Upper lobe of left lung (tissue), 6 donors: Measurements from ENCODE around the gene MIPOL1. TPM values are rescaled to one million over a fixed set of nuclear protein-coding genes. Genes with fewer than 3 reads are reported as not detected.

Source experiments
- ATAC-seq, 2 donors: fragments of 200-7000 bp; cut with Tn5 transposase; one replicate each; pipeline ENCODE4 v1.9.1; 2022; ENCODE audit warnings: mild to moderate bottlenecking in 2 of 2, moderate library complexity in 2 of 2; ENCODE audit not compliant: low FRiP score in 2 of 2
- DNase-seq, 2 donors: peaks; one replicate each; pipeline ENCODE4 v3.0.0-alpha.2; 2019 to 2020
- H3K27ac ChIP-seq, 4 donors: fragments of 200-600 bp; sonication (generic); one replicate each; pipeline ENCODE4 v1.5.1; 2016 to 2019
- H3K27me3 ChIP-seq, 4 donors: fragments of 200-600 bp; sonication (generic); one replicate each; pipeline ENCODE4 v1.5.1; 2017 to 2019
- H3K36me3 ChIP-seq, 4 donors: fragments of 200-600 bp; sonication (generic); one replicate each; pipeline ENCODE4 v1.5.1; 2016 to 2019
- H3K4me1 ChIP-seq, 4 donors: fragments of 200-600 bp; sonication (generic); one replicate each; pipeline ENCODE4 v1.5.1; 2018 to 2019
- H3K4me3 ChIP-seq, 4 donors: fragments of 200-600 bp; sonication (generic); one replicate each; pipeline ENCODE4 v1.5.1; 2017 to 2019; ENCODE audit warnings: mild to moderate bottlenecking in 2 of 4, moderate library complexity in 1 of 4
- H3K9me3 ChIP-seq, 4 donors: fragments of 200-600 bp; sonication (generic); one replicate each; pipeline ENCODE4 v1.5.1; 2018 to 2019
- EP300 ChIP-seq, 4 donors: sonication (generic); formaldehyde crosslinking; IDR thresholded peaks; one replicate each; pipeline ENCODE4 v1.5.1; 2017; ENCODE audit warnings: antibody characterized with exemption in 4 of 4, control low read depth in 2 of 4
- POLR2A ChIP-seq, 4 donors: fragments of 450-650 bp; IDR thresholded peaks; one replicate each; pipeline ENCODE4 v1.5.1; 2016 to 2017; ENCODE audit warnings: antibody characterized with exemption in 4 of 4, mild to moderate bottlenecking in 2 of 4
- POLR2AphosphoS5 ChIP-seq, 2 donors: sonication (generic); formaldehyde crosslinking; IDR thresholded peaks; one replicate each; pipeline ENCODE4 v1.5.1; 2017; ENCODE audit warnings: antibody characterized with exemption in 2 of 2
- WGBS, 2 donors: methylation state at CpG; one replicate each; pipeline ENCODE4 v1.1.5; 2017 to 2018; 5-methylcytosine and 5-hydroxymethylcytosine counted together
- total RNA-seq, 6 donors: library from RNA; depleted of rRNA in 4 of 6; stranded (reverse); fragments of >200 nt in 4 of 6; gene quantifications; one replicate each; pipeline versions ENCODE4 v1.1.0 to v1.2.1, GENCODE V29; 2016 to 2021
- TF ChIP-seq, protein P1 (sequence below), 6 experiments: fragments of 450-650 bp in 4 of 6; fragments of 200-600 bp in 2 of 6; sonication (generic) in 2 of 6; IDR thresholded peaks; one replicate each; pipeline ENCODE4 v1.5.1; 2016 to 2019; ENCODE audit warnings: antibody characterized with exemption in 6 of 6
- donor health status: DM: no; HTN: no; CAD: no; lungs with moderate emphysema.
- donor health status: DM: no; HTN: yes; CAD: no; lungs with severe emphysema.

Gene MIPOL1
- total RNA-seq, 6 donors from 2014 or later = 4.1 to 32.6 (median 8.4) TPM

GRCh38 chr14:37330910-37331309 is 133.2 kb downstream of the MIPOL1 start:
- no peak for DNase-seq

GRCh38 chr14:37340353-37340752 is 142.6 kb downstream of the MIPOL1 start:
- H3K4me1 ChIP-seq = no peaks in the 10 kb centered on the region
- TF ChIP-seq POLR2A (IDR thresholded peaks at IDR 0.05) (no peak), EP300 (IDR thresholded peaks at IDR 0.05) (no peak), POLR2AphosphoS5 (IDR thresholded peaks at IDR 0.05) (no peak)
- no peaks in the 10 kb centered on the region for H3K9me3 ChIP-seq
- 88% methylated on average over 4 of the region's 4 CpGs for WGBS, 2 donors
- ATAC-seq (no peak), DNase-seq (no peak)
- H3K36me3 ChIP-seq = no peaks in the 10 kb centered on the region
- H3K27ac ChIP-seq = no peak overlapping the region
- no peaks in the 10 kb centered on the region for H3K27me3 ChIP-seq
- H3K4me3 ChIP-seq = no peak overlapping the region

More at GRCh38 chr14:37330910-37331309, 133.2 kb downstream of the MIPOL1 start:
- no peak for ATAC-seq
- no peaks in the 10 kb centered on the region for H3K27me3 ChIP-seq
- no peak overlapping the region for H3K4me3 ChIP-seq
- H3K4me1 ChIP-seq = no peaks in the 10 kb centered on the region
- TF ChIP-seq, protein P1, sequence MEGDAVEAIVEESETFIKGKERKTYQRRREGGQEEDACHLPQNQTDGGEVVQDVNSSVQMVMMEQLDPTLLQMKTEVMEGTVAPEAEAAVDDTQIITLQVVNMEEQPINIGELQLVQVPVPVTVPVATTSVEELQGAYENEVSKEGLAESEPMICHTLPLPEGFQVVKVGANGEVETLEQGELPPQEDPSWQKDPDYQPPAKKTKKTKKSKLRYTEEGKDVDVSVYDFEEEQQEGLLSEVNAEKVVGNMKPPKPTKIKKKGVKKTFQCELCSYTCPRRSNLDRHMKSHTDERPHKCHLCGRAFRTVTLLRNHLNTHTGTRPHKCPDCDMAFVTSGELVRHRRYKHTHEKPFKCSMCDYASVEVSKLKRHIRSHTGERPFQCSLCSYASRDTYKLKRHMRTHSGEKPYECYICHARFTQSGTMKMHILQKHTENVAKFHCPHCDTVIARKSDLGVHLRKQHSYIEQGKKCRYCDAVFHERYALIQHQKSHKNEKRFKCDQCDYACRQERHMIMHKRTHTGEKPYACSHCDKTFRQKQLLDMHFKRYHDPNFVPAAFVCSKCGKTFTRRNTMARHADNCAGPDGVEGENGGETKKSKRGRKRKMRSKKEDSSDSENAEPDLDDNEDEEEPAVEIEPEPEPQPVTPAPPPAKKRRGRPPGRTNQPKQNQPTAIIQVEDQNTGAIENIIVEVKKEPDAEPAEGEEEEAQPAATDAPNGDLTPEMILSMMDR (IDR thresholded peaks at IDR 0.05) = no peak
- TF ChIP-seq POLR2A (IDR thresholded peaks at IDR 0.05) = no peak
- TF ChIP-seq POLR2AphosphoS5 (IDR thresholded peaks at IDR 0.05) = no peak
- no peak for TF ChIP-seq EP300 (IDR thresholded peaks at IDR 0.05)
- no peaks in the 10 kb centered on the region for H3K36me3 ChIP-seq
- H3K27ac ChIP-seq = no peak overlapping the region
- no peaks in the 10 kb centered on the region for H3K9me3 ChIP-seq

GRCh38 chr14:37343307-37344094 is 145.8 kb downstream of the MIPOL1 start:
- H3K27ac ChIP-seq = no peak overlapping the region
- 30 to 39% methylated on average over 3 of the region's 3 CpGs for WGBS, 2 donors
- no peaks in the 10 kb centered on the region for H3K4me1 ChIP-seq
- H3K9me3 ChIP-seq = no peaks in the 10 kb centered on the region
- H3K27me3 ChIP-seq = no peaks in the 10 kb centered on the region
- no peaks in the 10 kb centered on the region for H3K36me3 ChIP-seq
- DNase-seq (no peak), ATAC-seq (no peak)
- TF ChIP-seq, protein P1 (IDR thresholded peaks at IDR 0.05) = no peak
- TF ChIP-seq POLR2A (IDR thresholded peaks at IDR 0.05) (no peak), POLR2AphosphoS5 (IDR thresholded peaks at IDR 0.05) (no peak), EP300 (IDR thresholded peaks at IDR 0.05) (no peak)
- H3K4me3 ChIP-seq = peak overlapping the region in 1 of 4 donors; percentile 17

DNA sequence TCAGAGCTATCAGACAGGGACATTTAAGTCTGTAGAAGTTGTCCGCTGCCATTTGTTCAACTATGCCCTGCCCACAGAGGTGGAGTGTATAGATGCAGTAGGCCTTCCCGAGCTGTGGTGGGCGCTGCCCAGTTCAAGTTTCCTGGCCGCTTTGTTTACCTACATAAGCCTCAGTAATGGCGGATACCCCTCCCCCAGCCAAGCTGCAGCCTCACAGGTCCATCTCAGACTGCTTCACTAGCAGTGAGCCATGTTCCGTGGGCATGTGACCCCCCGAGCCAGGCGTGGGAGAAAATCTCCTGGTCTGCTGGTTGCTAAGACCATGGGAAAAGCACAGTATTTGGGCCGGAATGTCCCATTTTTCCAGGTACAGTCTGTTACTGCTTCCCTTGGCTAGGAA is 165.9 kb downstream of the MIPOL1 start:
- Histone ChIP-seq H3K4me3 (no peak overlapping the region), H3K9me3 (no peaks in the 10 kb centered on the region), H3K4me1 (no peaks in the 10 kb centered on the region), H3K27ac (no peak overlapping the region), H3K36me3 (peaks cover 0 to 3% (median 0%) of the 10 kb centered on the region in 4 donors), H3K27me3 (no peaks in the 10 kb centered on the region)
- ATAC-seq (no peak), DNase-seq (no peak)
- TF ChIP-seq POLR2AphosphoS5 (IDR thresholded peaks at IDR 0.05) (no peak), POLR2A (IDR thresholded peaks at IDR 0.05) (no peak), EP300 (IDR thresholded peaks at IDR 0.05) (no peak)
- TF ChIP-seq, protein P1 (IDR thresholded peaks at IDR 0.05) = no peak
- WGBS, 2 donors = 89 to 100% methylated on average over 7 to 9 of the region's 9 CpGs

GRCh38 chr14:37369425-37369824 is 171.7 kb downstream of the MIPOL1 start:
- no peak for DNase-seq
- no peaks in the 10 kb centered on the region for H3K9me3 ChIP-seq
- H3K4me3 ChIP-seq = no peak overlapping the region
- H3K36me3 ChIP-seq = no peaks in the 10 kb centered on the region
- H3K27ac ChIP-seq = no peak overlapping the region
- H3K27me3 ChIP-seq = no peaks in the 10 kb centered on the region
- H3K4me1 ChIP-seq = no peaks in the 10 kb centered on the region
- WGBS, 2 donors = 50 to 53% methylated on average over 5 of the region's 5 CpGs
- TF ChIP-seq EP300 (IDR thresholded peaks at IDR 0.05) (no peak), POLR2AphosphoS5 (IDR thresholded peaks at IDR 0.05) (no peak), POLR2A (IDR thresholded peaks at IDR 0.05) (no peak)
- TF ChIP-seq, protein P1 (IDR thresholded peaks at IDR 0.05) = no peak
- no peak for ATAC-seq
